Measurements from ENCODE around the gene LRRN2.

DNA sequence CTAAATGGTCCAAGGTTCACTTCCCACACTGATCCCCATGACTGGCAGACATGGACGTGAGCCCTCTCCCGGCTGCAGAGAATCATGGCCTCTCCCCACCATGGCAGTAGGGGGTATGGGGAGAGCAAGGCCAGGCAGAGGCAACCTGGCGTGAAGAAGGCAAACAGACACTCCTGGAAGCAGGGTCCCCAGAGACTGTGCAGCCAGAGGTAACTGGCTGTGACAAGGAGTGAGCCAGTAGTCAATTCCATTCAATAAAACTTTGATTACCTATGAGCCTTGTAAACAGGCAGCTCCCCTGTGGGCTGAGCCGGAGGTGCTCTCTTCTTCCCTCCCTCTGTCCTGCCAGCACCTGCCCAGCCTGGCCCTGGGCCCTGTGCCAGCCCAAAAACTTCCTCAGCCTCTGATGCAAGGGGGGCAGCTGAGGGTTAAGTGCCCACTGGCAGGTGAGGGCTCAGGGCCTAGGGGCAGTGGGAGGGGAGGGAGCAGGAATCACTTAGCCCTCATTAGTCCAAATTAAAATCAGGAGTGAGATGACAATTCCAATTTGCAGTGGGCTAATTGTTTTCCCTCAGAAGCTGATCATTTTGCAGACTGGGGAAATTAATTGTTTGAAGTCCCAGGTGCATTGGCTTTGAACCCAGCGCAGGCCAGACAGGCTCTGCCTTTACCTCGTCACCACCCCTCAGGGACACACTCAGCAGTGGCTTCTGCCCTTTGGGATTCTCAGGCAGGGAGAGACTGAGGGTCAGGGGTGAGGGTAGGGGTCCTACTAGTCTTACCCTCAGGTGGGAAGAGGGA is 35.6 kb downstream of the LRRN2 start:
- TF ChIP-seq, protein P1, sequence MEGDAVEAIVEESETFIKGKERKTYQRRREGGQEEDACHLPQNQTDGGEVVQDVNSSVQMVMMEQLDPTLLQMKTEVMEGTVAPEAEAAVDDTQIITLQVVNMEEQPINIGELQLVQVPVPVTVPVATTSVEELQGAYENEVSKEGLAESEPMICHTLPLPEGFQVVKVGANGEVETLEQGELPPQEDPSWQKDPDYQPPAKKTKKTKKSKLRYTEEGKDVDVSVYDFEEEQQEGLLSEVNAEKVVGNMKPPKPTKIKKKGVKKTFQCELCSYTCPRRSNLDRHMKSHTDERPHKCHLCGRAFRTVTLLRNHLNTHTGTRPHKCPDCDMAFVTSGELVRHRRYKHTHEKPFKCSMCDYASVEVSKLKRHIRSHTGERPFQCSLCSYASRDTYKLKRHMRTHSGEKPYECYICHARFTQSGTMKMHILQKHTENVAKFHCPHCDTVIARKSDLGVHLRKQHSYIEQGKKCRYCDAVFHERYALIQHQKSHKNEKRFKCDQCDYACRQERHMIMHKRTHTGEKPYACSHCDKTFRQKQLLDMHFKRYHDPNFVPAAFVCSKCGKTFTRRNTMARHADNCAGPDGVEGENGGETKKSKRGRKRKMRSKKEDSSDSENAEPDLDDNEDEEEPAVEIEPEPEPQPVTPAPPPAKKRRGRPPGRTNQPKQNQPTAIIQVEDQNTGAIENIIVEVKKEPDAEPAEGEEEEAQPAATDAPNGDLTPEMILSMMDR (IDR thresholded peaks at IDR 0.05) = no peak
- no peak for TF ChIP-seq POLR2AphosphoS5 (IDR thresholded peaks at IDR 0.05)

Data from sigmoid colon (tissue), 4 donors.